Heart left ventricle (tissue), 16 donors: ENCODE data around the gene SCN5A. TPM values are rescaled to one million over a fixed set of nuclear protein-coding genes. Genes with fewer than 3 reads are reported as not detected.

ENCODE experiments used
- ATAC-seq, 4 donors: fragments of 200-7000 bp; cut with Tn5 transposase; one replicate each; pipeline ENCODE4 v1.9.1; 2020 to 2022; ENCODE audit warnings: moderate library complexity in 4 of 4, mild to moderate bottlenecking in 3 of 4, moderate number of reproducible peaks in 1 of 4
- DNase-seq, 5 donors: peaks; one replicate each; pipeline ENCODE4 v3.0.0-alpha.2; 2020
- H3K27ac ChIP-seq, 12 donors: fragments of 200-600 bp; sonication (generic) in 4 of 12; one replicate each; pipeline versions ENCODE4 v1.5.0 to v1.8.0; 2016 to 2022; ENCODE audit warnings: mild to moderate bottlenecking in 2 of 12
- H3K27me3 ChIP-seq, 9 donors: fragments of 200-600 bp; sonication (generic) in 2 of 9; one replicate each; pipeline versions ENCODE4 v1.5.1 to v1.8.0; 2016 to 2022; ENCODE audit warnings: mild to moderate bottlenecking in 3 of 9
- H3K36me3 ChIP-seq, 9 donors: fragments of 200-600 bp; sonication (generic) in 2 of 9; one replicate each; pipeline versions ENCODE4 v1.5.0 to v1.8.0; 2018 to 2022; ENCODE audit warnings: mild to moderate bottlenecking in 2 of 9
- H3K4me1 ChIP-seq, 12 donors: fragments of 200-600 bp; sonication (generic) in 4 of 12; one replicate each; pipeline versions ENCODE4 v1.5.0 to v1.8.0; 2016 to 2022; ENCODE audit warnings: mild to moderate bottlenecking in 3 of 12
- H3K4me3 ChIP-seq, 12 donors: fragments of 200-600 bp; sonication (generic) in 4 of 12; one replicate each; pipeline versions ENCODE4 v1.5.0 to v1.8.0; 2017 to 2022; ENCODE audit warnings: mild to moderate bottlenecking in 9 of 12, moderate library complexity in 4 of 12
- H3K9me3 ChIP-seq, 12 donors: fragments of 200-600 bp; sonication (generic) in 4 of 12; one replicate each; pipeline versions ENCODE4 v1.5.0 to v1.8.0; 2016 to 2022; ENCODE audit warnings: mild to moderate bottlenecking in 1 of 12
- POLR2A ChIP-seq, 2 donors: fragments of 450-650 bp; IDR thresholded peaks; one replicate each; pipeline ENCODE4 v1.6.1; 2017; ENCODE audit warnings: antibody characterized with exemption in 2 of 2, mild to moderate bottlenecking in 2 of 2, moderate library complexity in 2 of 2
- WGBS, 4 donors: extraction: QIAGEN DNeasy Blood & Tissue Kit in 2 of 4; methylation state at CpG; one replicate each; pipeline versions ENCODE4 v1.1.5 to v1.1.7; 2013 to 2018; 5-methylcytosine and 5-hydroxymethylcytosine counted together
- intact Hi-C, 10 donors: fragments of 100-400 bp; cut with DNase I; formaldehyde crosslinking; loops; one replicate each; pipeline versions ENCODE4 v1.11.1 to v1.14.2; 2022
- polyA plus RNA-seq, 2 donors: library from polyadenylated mRNA; stranded (reverse); fragments of 200-250 nt; gene quantifications; one replicate each; pipeline ENCODE4 v1.2.3, GENCODE V29; 2013
- total RNA-seq, 9 donors: library from RNA; depleted of rRNA in 2 of 9; stranded (reverse); fragments of >200 nt in 2 of 9; fragmentation: NEBNext Ultra II Directional in 3 of 9; extraction: Animal tissue kit (Norgen Biotek cat#: 25700) in 3 of 9; gene quantifications; one replicate each; pipeline versions ENCODE4 v1.1.0 to v1.2.4, GENCODE V29; 2016 to 2023
- TF ChIP-seq, protein P1 (sequence below), 12 donors: fragments of 200-600 bp; sonication (generic) in 4 of 12; IDR thresholded peaks; one replicate each; pipeline versions ENCODE4 v1.5.0 to v1.8.0; 2018 to 2022; ENCODE audit warnings: antibody characterized with exemption in 12 of 12, mild to moderate bottlenecking in 5 of 12
- donor health status: ischemic (EF 13 %, LVEDD 7.1; RV severe dilation, severe dysfunction).
- donor health status: healthy with polysubstance abuse.
- donor health status: DM: no; HTN: yes; CAD: no.
- donor health status: DM: no; HTN: no; CAD: no.
- donor health status: ischemic (EF 25% LVEDD 6.9; RV normal size, moderate dysfunction).
- donor health status: ischemic (EF 25% LVEDD 5.7; RV mildly dilated, moderate dysfunction).
- donor health status: healthy.
- donor health status: DM: yes; HTN: yes; CAD: no.
- donor health status: ischemic (EF 35%, LVEDD 5.7; RV mildly dilated, moderate dysfunction).
- donor health status: nonischemic (EF 11% LVEDD 7.7; RV severe dilation, severe dysfunction).
- donor health status: DM: yes; HTN: yes; CAD: no.
- donor health status: PGD.
- donor health status: ischemic (EF 29% LVEDD 5.4; RV normal size, mild dysfunction).
- donor health status: nonischemic (EF 23%, LVEDD 6.1; RV moderate dilation, normal function).

SCN5A gene
- total and polyA plus RNA-seq, 11 donors = 88.4 to 242 (median 173) TPM

DNA sequence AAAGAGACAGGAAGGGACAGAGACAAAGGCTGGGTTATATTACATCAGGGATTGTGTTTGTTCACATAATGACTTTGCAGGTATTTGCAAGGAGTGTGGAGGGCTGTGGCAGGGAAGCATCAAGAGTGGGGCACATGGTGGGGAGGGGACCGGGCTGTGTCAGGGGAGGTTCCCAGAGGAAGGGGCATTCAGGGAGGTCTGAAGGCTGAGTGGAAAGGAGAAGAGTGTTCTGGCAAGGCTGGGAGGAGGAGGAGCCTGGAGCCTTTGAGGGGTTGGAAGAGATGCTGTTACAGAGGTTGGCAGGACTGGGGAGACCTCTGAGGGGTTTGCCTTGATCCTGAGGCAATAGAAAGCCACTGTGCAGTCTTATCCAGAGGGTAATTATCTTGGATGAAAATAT lies 103.9 kb downstream of the SCN5A start:
- H3K4me1 ChIP-seq = peaks cover 0 to 65% (median 37%) of the 10 kb centered on the region in 12 donors
- H3K27me3 ChIP-seq = no peaks in the 10 kb centered on the region
- intact Hi-C loops = no loop called here
- WGBS, 4 donors = 76 to 88% (median 86%) methylated on average over 1 of the region's 1 CpG
- DNase-seq = no peak
- H3K36me3 ChIP-seq = peaks cover 0 to 12% (median 0%) of the 10 kb centered on the region in 9 donors
- ATAC-seq = no peak
- H3K27ac ChIP-seq = peak overlapping the region in 8 of 12 donors; percentile 6 to 96 (median 90)
- H3K4me3 ChIP-seq = no peak overlapping the region
- H3K9me3 ChIP-seq = no peaks in the 10 kb centered on the region
- no peak for TF ChIP-seq POLR2A (IDR thresholded peaks at IDR 0.05)
- TF ChIP-seq, protein P1, sequence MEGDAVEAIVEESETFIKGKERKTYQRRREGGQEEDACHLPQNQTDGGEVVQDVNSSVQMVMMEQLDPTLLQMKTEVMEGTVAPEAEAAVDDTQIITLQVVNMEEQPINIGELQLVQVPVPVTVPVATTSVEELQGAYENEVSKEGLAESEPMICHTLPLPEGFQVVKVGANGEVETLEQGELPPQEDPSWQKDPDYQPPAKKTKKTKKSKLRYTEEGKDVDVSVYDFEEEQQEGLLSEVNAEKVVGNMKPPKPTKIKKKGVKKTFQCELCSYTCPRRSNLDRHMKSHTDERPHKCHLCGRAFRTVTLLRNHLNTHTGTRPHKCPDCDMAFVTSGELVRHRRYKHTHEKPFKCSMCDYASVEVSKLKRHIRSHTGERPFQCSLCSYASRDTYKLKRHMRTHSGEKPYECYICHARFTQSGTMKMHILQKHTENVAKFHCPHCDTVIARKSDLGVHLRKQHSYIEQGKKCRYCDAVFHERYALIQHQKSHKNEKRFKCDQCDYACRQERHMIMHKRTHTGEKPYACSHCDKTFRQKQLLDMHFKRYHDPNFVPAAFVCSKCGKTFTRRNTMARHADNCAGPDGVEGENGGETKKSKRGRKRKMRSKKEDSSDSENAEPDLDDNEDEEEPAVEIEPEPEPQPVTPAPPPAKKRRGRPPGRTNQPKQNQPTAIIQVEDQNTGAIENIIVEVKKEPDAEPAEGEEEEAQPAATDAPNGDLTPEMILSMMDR (IDR thresholded peaks at IDR 0.05) = no peak

DNA sequence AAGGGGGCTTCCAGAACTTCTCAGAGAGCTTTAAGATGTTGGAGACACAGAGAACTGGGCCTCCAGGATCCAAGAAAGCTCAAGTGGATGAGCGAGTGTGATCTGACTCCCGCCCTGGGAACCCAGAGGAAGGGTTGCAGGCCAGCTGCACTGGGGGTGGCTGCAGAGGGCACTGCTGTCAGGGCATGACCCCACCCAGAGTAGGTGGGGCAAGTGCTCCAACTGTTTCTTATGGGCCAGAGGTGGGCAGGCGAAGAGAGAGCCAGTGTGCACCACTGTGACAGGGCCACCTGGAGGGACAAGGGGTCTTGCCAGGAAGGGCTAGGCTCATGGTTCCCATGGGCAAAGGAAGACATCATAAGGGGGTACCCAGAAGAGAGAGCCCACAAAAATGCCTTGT lies 104.6 kb downstream of the SCN5A start:
- WGBS, 4 donors = 83 to 98% (median 94%) methylated on average over 3 of the region's 3 CpGs
- peaks cover 0 to 8% (median 0%) of the 10 kb centered on the region in 9 donors for H3K36me3 ChIP-seq
- no peak overlapping the region for H3K4me3 ChIP-seq
- intact Hi-C loops = loop anchor here in 4 of 10 donors (5.0 kb wide), 2 partner anchors 32 to 37 kb away; no protein-coding TSS in a partner anchor
- H3K27ac ChIP-seq = peak overlapping the region in 9 of 12 donors; percentile 6 to 96 (median 88)
- no peaks in the 10 kb centered on the region for H3K9me3 ChIP-seq
- H3K27me3 ChIP-seq = no peaks in the 10 kb centered on the region
- peaks cover 0 to 71% (median 40%) of the 10 kb centered on the region in 12 donors for H3K4me1 ChIP-seq
- no peak for TF ChIP-seq POLR2A (IDR thresholded peaks at IDR 0.05)
- TF ChIP-seq, protein P1 (IDR thresholded peaks at IDR 0.05) = no peak
- ATAC-seq (no peak), DNase-seq (peak in 1 of 5 donors; percentile 31)

DNA sequence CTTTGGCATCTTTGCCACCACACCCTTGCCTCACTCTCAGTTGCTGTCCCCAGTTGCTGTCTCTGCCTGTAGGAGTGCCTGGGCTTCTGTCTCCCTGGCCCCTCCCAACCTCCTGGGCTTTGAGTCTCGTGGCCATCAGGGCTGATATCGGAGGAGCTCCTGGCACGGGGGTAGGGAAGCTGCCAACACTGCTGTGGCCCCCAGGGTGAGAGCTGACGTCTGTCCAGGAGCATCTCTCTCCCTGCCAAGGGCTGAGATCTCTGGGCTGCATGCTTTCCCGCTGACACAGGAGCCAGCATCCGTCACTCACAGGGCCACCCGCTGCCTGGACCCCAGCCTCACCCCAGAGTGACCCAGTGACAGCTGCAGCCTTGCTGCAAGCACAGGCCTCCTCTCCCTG lies 105.9 kb downstream of the SCN5A start:
- Histone ChIP-seq H3K9me3 (no peaks in the 10 kb centered on the region), H3K4me3 (no peak overlapping the region), H3K4me1 (peaks cover 0 to 77% (median 38%) of the 10 kb centered on the region in 12 donors), H3K27ac (peak overlapping the region; percentile 4 to 96 (median 81)), H3K36me3 (no peaks in the 10 kb centered on the region), H3K27me3 (no peaks in the 10 kb centered on the region)
- 30 to 37% (median 32%) methylated on average over 4 to 7 of the region's 7 CpGs for WGBS, 4 donors
- ATAC-seq = peak; percentile 77 to 89 (median 84)
- DNase-seq = peak; percentile 84 to 94 (median 88)
- intact Hi-C loops = loop anchor here in 5 of 10 donors (1.0 to 5.0 kb wide), 4 partner anchors 10 to 39 kb away; no protein-coding TSS in a partner anchor
- TF ChIP-seq POLR2A (IDR thresholded peaks at IDR 0.05) = no peak
- TF ChIP-seq, protein P1 (IDR thresholded peaks at IDR 0.05) = no peak

DNA sequence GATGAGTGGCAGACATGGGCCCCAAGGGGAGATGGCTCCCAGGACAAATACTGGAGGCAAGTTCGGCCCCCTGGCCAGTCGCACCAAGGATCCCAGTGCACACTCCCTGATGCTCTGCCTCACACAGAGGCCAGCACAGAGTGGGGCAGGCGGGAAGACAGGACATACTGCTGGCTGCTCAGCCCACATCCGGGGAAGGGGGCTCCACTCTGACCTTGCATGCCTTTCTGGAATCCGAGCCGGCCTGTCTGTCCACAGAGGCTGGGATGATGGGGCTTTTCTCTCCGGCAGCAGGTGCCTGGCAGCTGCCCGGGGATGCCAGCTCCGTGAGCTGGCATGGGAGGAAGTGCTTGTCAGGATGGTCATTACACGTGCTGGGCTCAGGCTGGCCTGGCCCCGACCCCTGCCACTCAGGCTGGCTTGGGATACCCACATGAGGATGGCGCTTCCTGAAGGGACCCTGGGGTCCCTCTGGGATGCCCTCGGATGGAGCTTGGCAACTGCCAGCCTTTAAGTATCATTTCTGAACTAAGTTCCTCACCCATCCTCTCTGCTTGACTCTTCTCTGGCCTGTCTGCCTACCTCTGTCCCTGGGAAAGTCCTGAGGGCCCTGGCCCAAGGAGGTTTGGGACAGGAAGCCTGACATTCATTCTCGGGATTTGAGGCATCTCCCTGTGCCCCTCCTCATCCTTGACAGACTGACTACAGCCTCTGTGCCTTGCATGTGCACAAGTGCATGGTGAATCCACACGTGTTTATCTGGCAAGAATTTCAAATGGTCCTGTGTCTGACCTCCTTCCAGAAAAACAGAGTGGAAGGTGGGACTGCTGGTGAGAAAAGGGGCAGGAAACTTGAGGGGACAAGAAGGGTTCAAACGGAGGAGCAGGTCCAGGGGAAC lies 106.8 kb downstream of the SCN5A start:
- H3K9me3 ChIP-seq = no peaks in the 10 kb centered on the region
- no peaks in the 10 kb centered on the region for H3K27me3 ChIP-seq
- DNase-seq (peak in 2 of 5 donors; percentile 54 to 67), ATAC-seq (peak in 3 of 4 donors; percentile 1 to 27 (median 19))
- H3K4me3 ChIP-seq = no peak overlapping the region
- peak overlapping the region; percentile 4 to 96 (median 80) for H3K27ac ChIP-seq
- no peak for TF ChIP-seq POLR2A (IDR thresholded peaks at IDR 0.05)
- TF ChIP-seq, protein P1 (IDR thresholded peaks at IDR 0.05) = no peak
- WGBS, 4 donors = 49 to 51% (median 50%) methylated on average over 9 to 16 of the region's 16 CpGs
- H3K4me1 ChIP-seq = peaks cover 0 to 77% (median 37%) of the 10 kb centered on the region in 12 donors
- no peaks in the 10 kb centered on the region for H3K36me3 ChIP-seq
- intact Hi-C loops = loop anchor here in 5 of 10 donors (1.0 to 5.0 kb wide), 4 partner anchors 9 to 40 kb away; no protein-coding TSS in a partner anchor
